H1 (cell line): ENCODE measurements around the gene GSG1L2.

ENCODE experiments used
- ASH2L ChIP-seq: fragments of 200-600, 300-600 bp; sonication (generic); IDR thresholded peaks from one replicate; pipeline ENCODE4 v1.7.1; 2017; ENCODE audit warnings: low read length
- BRCA1 ChIP-seq: IDR thresholded peaks from 2 replicates; pipeline ENCODE4 v1.6.1; 2012; ENCODE audit warnings: low read depth, low read length, improper control_type of control experiment
- CTCF ChIP-seq, 3 experiments: IDR thresholded peaks; 1 replicate in 2 of 3; 2 replicates in 1 of 3; pipeline versions ENCODE4 v1.5.1 to v1.6.1; 2011; ENCODE audit warnings: low read length in 3 of 3, mild to moderate bottlenecking in 3 of 3, inconsistent platforms in 2 of 3, low read depth in 1 of 3, moderate library complexity in 1 of 3; ENCODE audit not compliant: insufficient read depth in 1 of 3; ENCODE audit errors: control extremely low read depth in 1 of 3
- POLR2AphosphoS5 ChIP-seq: IDR thresholded peaks from 2 replicates; pipeline ENCODE4 v1.6.1; 2011; ENCODE audit warnings: low read depth, low read length
- TAF1 ChIP-seq: IDR thresholded peaks from 2 replicates; pipeline ENCODE4 v1.6.1; 2011; ENCODE audit warnings: mild to moderate bottlenecking, low read depth, low read length
- YY1 ChIP-seq: IDR thresholded peaks from 2 replicates; pipeline ENCODE4 v1.6.1; 2011; ENCODE audit warnings: low read depth, mild to moderate bottlenecking, low read length

GRCh38 chr17:9765322-9765721, 56.6 kb downstream of the GSG1L2 start:
- TF ChIP-seq POLR2AphosphoS5 (no peak), YY1 (no peak), CTCF (IDR thresholded peaks at IDR 0.05; ENCODE audit: control extremely low read depth in 1 of 3, insufficient read depth in 1 of 3, low read depth in 1 of 3, low read length in 3 of 3) (no peak), TAF1 (no peak), BRCA1 (no peak), ASH2L (no peak)
